Posterior cingulate gyrus (tissue), 11 donors: Measurements from ENCODE around the gene SAPCD2.
A peak's percentile ranks its signal among the peaks of the same experiment; 100 is the strongest.

ENCODE experiments used
- DNase-seq, 10 donors: peaks; one replicate each; pipeline versions ENCODE4 v3.0.0 to v3.0.0-alpha.2; 2020 to 2021; ENCODE audit warnings: mixed read lengths in 3 of 10
- intact Hi-C: fragments of 100-400 bp; cut with DNase I; formaldehyde crosslinking; loops from one replicate; pipeline ENCODE4 v1.15.1; 2023

Gene SAPCD2

GRCh38 chr9:137022662-137023008, 47.7 kb downstream of the SAPCD2 start:
- intact Hi-C loops: no loop called here
- DNase-seq: no peak

- intact Hi-C loops: no loop called here
- DNase-seq: peak; percentile 76 to 99 (median 88)
These were observed 48.2 kb downstream of the SAPCD2 start for GRCh38 chr9:137021979-137022661.

- no peak for DNase-seq
These were observed 48.8 kb downstream of the SAPCD2 start for GRCh38 chr9:137021568-137021978.

GRCh38 chr9:137020771-137021567, 49.4 kb downstream of the SAPCD2 start:
- DNase-seq: peak in 1 of 10 donors; percentile 55
- intact Hi-C loops: no loop called here

More at GRCh38 chr9:137021568-137021978, 48.8 kb downstream of the SAPCD2 start:
- intact Hi-C loops: no loop called here

GRCh38 chr9:137019891-137020683, 50.3 kb downstream of the SAPCD2 start:
- no peak for DNase-seq
- intact Hi-C loops: no loop called here

GRCh38 chr9:137018761-137019559, 51.4 kb downstream of the SAPCD2 start:
- intact Hi-C loops: no loop called here
- no peak for DNase-seq

GRCh38 chr9:137017791-137018497, 52.4 kb downstream of the SAPCD2 start:
- DNase-seq: no peak
- intact Hi-C loops: no loop called here

- no peak for DNase-seq
- intact Hi-C loops: no loop called here
These were observed 53.3 kb downstream of the SAPCD2 start for GRCh38 chr9:137017071-137017470.

GRCh38 chr9:137016436-137016835, 53.9 kb downstream of the SAPCD2 start:
- intact Hi-C loops: no loop called here

GRCh38 chr9:137015976-137016375, 54.4 kb downstream of the SAPCD2 start:
- no peak for DNase-seq
- intact Hi-C loops: no loop called here

More at GRCh38 chr9:137016436-137016835, 53.9 kb downstream of the SAPCD2 start:
- no peak for DNase-seq

- intact Hi-C loops: no loop called here
- no peak for DNase-seq
These were observed 54.8 kb downstream of the SAPCD2 start for GRCh38 chr9:137015540-137015930.

- intact Hi-C loops: no loop called here
- DNase-seq: no peak
These were observed 55.4 kb downstream of the SAPCD2 start for GRCh38 chr9:137014776-137015539.

GRCh38 chr9:137014166-137014565, 56.2 kb downstream of the SAPCD2 start:
- intact Hi-C loops: no loop called here
- DNase-seq: no peak

- no peak for DNase-seq
- intact Hi-C loops: no loop called here
These were observed 56.8 kb downstream of the SAPCD2 start for GRCh38 chr9:137013571-137013940.

- intact Hi-C loops: no loop called here
- DNase-seq: no peak
These were observed 57.4 kb downstream of the SAPCD2 start for GRCh38 chr9:137012694-137013570.
